Measurements from ENCODE around the gene TICAM2.
A peak's percentile ranks its signal among the peaks of the same experiment; 100 is the strongest.

The TICAM2 gene

DNA sequence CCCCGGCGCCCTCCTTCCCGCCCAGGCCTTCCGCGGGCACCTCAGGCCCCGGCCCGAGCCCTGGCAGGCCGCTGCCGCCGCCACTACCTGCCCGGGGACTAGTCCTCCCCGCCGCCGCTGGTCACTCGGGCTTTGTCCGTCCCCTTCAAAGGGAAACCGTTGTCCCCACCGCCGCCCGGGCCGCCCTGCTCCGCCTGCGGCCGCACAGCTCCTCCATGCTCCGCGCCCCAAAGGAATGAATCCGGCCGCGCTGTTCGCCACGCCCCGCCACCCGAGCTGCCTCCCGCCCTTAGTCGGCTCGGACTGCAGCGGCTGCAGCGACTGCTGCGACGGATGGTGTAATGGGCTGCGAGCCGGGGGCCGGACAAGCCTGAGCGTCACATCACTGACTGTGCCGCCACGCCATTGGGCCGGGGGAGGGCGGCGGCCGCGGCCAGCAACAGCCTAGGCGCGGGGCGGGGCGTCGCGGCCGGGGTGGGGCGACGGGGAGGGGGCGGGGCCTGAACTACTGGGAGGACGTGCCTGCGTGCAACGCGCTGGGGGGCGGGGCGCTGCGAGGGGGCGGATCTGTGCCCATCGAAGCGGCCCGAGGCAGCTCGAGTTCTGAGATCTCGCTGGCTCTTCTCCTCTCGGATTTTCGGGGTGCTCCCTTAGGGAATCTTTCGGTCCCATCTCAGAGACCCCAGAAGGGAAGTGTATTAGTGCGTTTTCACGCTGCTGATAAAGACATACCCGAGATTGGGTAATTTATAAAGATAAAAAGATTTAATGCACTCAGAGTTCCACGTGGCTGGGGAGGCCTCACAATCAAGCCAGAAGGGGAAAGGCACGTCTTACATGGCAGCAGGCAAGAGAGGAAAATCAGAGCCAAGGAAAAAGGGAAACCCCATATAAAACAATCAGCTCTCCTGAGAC, 57.6 kb downstream of the TICAM2 start, which contains the start of gene FEM1C (continued):
- TF ChIP-seq, protein P1, sequence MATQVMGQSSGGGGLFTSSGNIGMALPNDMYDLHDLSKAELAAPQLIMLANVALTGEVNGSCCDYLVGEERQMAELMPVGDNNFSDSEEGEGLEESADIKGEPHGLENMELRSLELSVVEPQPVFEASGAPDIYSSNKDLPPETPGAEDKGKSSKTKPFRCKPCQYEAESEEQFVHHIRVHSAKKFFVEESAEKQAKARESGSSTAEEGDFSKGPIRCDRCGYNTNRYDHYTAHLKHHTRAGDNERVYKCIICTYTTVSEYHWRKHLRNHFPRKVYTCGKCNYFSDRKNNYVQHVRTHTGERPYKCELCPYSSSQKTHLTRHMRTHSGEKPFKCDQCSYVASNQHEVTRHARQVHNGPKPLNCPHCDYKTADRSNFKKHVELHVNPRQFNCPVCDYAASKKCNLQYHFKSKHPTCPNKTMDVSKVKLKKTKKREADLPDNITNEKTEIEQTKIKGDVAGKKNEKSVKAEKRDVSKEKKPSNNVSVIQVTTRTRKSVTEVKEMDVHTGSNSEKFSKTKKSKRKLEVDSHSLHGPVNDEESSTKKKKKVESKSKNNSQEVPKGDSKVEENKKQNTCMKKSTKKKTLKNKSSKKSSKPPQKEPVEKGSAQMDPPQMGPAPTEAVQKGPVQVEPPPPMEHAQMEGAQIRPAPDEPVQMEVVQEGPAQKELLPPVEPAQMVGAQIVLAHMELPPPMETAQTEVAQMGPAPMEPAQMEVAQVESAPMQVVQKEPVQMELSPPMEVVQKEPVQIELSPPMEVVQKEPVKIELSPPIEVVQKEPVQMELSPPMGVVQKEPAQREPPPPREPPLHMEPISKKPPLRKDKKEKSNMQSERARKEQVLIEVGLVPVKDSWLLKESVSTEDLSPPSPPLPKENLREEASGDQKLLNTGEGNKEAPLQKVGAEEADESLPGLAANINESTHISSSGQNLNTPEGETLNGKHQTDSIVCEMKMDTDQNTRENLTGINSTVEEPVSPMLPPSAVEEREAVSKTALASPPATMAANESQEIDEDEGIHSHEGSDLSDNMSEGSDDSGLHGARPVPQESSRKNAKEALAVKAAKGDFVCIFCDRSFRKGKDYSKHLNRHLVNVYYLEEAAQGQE (tag by site-specific recombination; IDR thresholded peaks at IDR 0.05): no peak; the same call in 1 of the 2 replicates
- TF ChIP-seq, protein P2, sequence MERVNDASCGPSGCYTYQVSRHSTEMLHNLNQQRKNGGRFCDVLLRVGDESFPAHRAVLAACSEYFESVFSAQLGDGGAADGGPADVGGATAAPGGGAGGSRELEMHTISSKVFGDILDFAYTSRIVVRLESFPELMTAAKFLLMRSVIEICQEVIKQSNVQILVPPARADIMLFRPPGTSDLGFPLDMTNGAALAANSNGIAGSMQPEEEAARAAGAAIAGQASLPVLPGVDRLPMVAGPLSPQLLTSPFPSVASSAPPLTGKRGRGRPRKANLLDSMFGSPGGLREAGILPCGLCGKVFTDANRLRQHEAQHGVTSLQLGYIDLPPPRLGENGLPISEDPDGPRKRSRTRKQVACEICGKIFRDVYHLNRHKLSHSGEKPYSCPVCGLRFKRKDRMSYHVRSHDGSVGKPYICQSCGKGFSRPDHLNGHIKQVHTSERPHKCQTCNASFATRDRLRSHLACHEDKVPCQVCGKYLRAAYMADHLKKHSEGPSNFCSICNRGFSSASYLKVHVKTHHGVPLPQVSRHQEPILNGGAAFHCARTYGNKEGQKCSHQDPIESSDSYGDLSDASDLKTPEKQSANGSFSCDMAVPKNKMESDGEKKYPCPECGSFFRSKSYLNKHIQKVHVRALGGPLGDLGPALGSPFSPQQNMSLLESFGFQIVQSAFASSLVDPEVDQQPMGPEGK (tag by site-specific recombination; IDR thresholded peaks at IDR 0.05): peak; percentile 72; the same call in 1 of the 2 replicates
- no peak for TF ChIP-seq ZBTB1 (tag by site-specific recombination; IDR thresholded peaks at IDR 0.05)
- TF ChIP-seq ZNF792 (tag by site-specific recombination; IDR thresholded peaks at IDR 0.05): no peak
- TF ChIP-seq ZNF138 (tag by site-specific recombination; IDR thresholded peaks at IDR 0.05; ENCODE audit: borderline replicate concordance): no peak
- TF ChIP-seq, protein P3, sequence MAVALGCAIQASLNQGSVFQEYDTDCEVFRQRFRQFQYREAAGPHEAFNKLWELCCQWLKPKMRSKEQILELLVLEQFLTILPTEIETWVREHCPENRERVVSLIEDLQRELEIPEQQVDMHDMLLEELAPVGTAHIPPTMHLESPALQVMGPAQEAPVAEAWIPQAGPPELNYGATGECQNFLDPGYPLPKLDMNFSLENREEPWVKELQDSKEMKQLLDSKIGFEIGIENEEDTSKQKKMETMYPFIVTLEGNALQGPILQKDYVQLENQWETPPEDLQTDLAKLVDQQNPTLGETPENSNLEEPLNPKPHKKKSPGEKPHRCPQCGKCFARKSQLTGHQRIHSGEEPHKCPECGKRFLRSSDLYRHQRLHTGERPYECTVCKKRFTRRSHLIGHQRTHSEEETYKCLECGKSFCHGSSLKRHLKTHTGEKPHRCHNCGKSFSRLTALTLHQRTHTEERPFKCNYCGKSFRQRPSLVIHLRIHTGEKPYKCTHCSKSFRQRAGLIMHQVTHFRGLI (tag by site-specific recombination; IDR thresholded peaks at IDR 0.05): 0 out of 2 replicates have a peak, but pooled peaks have one; percentile 13
- TF ChIP-seq ZNF473 (tag by site-specific recombination; IDR thresholded peaks at IDR 0.05): no peak
- TF ChIP-seq, protein P4, sequence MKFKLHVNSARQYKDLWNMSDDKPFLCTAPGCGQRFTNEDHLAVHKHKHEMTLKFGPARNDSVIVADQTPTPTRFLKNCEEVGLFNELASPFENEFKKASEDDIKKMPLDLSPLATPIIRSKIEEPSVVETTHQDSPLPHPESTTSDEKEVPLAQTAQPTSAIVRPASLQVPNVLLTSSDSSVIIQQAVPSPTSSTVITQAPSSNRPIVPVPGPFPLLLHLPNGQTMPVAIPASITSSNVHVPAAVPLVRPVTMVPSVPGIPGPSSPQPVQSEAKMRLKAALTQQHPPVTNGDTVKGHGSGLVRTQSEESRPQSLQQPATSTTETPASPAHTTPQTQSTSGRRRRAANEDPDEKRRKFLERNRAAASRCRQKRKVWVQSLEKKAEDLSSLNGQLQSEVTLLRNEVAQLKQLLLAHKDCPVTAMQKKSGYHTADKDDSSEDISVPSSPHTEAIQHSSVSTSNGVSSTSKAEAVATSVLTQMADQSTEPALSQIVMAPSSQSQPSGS (tag by site-specific recombination; IDR thresholded peaks at IDR 0.05; ENCODE audit: low read depth): no peak
- no peak for TF ChIP-seq ZNF555 (tag by site-specific recombination; conservative IDR thresholded peaks at IDR 0.05)
- TF ChIP-seq ZNF658 (tag by site-specific recombination; IDR thresholded peaks at IDR 0.05): no peak
- TF ChIP-seq, protein P5, sequence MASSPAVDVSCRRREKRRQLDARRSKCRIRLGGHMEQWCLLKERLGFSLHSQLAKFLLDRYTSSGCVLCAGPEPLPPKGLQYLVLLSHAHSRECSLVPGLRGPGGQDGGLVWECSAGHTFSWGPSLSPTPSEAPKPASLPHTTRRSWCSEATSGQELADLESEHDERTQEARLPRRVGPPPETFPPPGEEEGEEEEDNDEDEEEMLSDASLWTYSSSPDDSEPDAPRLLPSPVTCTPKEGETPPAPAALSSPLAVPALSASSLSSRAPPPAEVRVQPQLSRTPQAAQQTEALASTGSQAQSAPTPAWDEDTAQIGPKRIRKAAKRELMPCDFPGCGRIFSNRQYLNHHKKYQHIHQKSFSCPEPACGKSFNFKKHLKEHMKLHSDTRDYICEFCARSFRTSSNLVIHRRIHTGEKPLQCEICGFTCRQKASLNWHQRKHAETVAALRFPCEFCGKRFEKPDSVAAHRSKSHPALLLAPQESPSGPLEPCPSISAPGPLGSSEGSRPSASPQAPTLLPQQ (tag by site-specific recombination; IDR thresholded peaks at IDR 0.05): peak; percentile 94
- TF ChIP-seq ZNF239 (tag by site-specific recombination; IDR thresholded peaks at IDR 0.05): no peak
- peak; percentile 68 for TF ChIP-seq ZNF610 (tag by site-specific recombination; IDR thresholded peaks at IDR 0.05; ENCODE audit: borderline replicate concordance)
- no peak for TF ChIP-seq HOXD13 (CRISPR knock-in tag; IDR thresholded peaks at IDR 0.05; ENCODE audit: borderline replicate concordance)
- TF ChIP-seq ZNF24 (tag by site-specific recombination; IDR thresholded peaks at IDR 0.05): peak; percentile 66
- TF ChIP-seq KLF1 (tag by site-specific recombination; IDR thresholded peaks at IDR 0.05): peak; percentile 81
- no peak for TF ChIP-seq SCRT1 (tag by site-specific recombination; IDR thresholded peaks at IDR 0.05; ENCODE audit: borderline replicate concordance)
- TF ChIP-seq MZF1 (tag by site-specific recombination; IDR thresholded peaks at IDR 0.05; ENCODE audit: borderline replicate concordance): no peak; the same call in 1 of the 2 replicates
- no peak for TF ChIP-seq ZNF274 (IDR thresholded peaks at IDR 0.05; ENCODE audit: low read length)
- TF ChIP-seq ZNF274 (tag by site-specific recombination; IDR thresholded peaks at IDR 0.05; ENCODE audit: borderline replicate concordance): no peak
- no peak for TF ChIP-seq MYNN (tag by site-specific recombination; IDR thresholded peaks at IDR 0.05; ENCODE audit: borderline replicate concordance)
- TF ChIP-seq KLF8 (tag by site-specific recombination; IDR thresholded peaks at IDR 0.05): peak; percentile 83
- TF ChIP-seq, protein P6, sequence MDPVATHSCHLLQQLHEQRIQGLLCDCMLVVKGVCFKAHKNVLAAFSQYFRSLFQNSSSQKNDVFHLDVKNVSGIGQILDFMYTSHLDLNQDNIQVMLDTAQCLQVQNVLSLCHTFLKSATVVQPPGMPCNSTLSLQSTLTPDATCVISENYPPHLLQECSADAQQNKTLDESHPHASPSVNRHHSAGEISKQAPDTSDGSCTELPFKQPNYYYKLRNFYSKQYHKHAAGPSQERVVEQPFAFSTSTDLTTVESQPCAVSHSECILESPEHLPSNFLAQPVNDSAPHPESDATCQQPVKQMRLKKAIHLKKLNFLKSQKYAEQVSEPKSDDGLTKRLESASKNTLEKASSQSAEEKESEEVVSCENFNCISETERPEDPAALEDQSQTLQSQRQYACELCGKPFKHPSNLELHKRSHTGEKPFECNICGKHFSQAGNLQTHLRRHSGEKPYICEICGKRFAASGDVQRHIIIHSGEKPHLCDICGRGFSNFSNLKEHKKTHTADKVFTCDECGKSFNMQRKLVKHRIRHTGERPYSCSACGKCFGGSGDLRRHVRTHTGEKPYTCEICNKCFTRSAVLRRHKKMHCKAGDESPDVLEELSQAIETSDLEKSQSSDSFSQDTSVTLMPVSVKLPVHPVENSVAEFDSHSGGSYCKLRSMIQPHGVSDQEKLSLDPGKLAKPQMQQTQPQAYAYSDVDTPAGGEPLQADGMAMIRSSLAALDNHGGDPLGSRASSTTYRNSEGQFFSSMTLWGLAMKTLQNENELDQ (tag by site-specific recombination; IDR thresholded peaks at IDR 0.05; ENCODE audit: low read depth): no peak
- no peak for TF ChIP-seq ZNF132 (tag by site-specific recombination; IDR thresholded peaks at IDR 0.05; ENCODE audit: borderline replicate concordance)
- no peak for TF ChIP-seq ZNF548 (tag by site-specific recombination; IDR thresholded peaks at IDR 0.05)
- no peak for TF ChIP-seq ZNF214 (tag by site-specific recombination; IDR thresholded peaks at IDR 0.05; ENCODE audit: borderline replicate concordance)

Data from HEK293 (cell line).